GM21576 (cell line): ENCODE data around the gene MTA1.

Experiments used
- ATAC-seq: cut with Tn5 transposase; IDR thresholded peaks from one replicate; pipeline ENCODE4 v1.9.1; 2021; ENCODE audit warnings: mild to moderate bottlenecking, moderate library complexity; ENCODE audit not compliant: unreplicated experiment

MTA1 gene

DNA sequence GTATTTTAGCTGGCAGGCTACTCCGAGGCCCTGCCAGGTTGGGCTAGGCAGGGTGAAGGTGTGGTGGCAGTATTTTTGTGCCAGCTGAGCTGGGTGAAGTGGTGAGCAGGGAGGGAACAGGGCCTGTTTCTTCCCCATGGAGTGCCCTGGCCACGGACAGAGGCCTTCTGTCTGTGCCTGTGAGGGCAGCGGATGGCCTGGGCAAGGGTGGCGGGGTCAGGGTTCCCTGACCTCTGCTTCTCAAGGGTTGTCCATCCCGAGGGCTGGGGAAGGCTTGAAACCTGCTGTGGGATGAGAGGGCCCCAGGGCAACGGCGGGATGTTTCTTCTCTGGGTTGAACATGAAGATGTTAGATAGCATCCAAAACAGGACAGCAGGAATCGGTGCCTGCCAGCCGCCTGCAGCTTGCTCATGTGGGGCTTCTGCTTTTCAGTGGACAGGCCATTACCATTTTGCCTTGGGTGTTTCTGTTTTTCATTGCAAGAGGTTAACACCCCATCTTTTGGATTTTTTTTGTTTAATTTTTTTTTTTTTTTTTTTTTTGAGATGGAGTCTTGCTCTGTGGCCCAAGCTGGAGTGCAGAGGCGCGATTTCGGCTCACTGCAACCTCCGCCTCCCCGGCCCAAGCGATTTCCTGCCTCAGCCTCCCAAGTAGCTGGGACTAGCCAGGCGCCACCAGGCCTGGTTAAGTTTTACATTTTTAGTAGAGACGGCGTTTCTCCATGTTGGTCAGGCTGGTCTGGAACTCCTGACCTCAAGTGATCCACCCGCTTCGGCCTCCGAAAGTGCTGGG, 3.3 kb downstream of the MTA1 start:
- no peak for ATAC-seq

GRCh38 chr14:105423488-105424195, 4.0 kb downstream of the MTA1 start:
- ATAC-seq = no peak

DNA sequence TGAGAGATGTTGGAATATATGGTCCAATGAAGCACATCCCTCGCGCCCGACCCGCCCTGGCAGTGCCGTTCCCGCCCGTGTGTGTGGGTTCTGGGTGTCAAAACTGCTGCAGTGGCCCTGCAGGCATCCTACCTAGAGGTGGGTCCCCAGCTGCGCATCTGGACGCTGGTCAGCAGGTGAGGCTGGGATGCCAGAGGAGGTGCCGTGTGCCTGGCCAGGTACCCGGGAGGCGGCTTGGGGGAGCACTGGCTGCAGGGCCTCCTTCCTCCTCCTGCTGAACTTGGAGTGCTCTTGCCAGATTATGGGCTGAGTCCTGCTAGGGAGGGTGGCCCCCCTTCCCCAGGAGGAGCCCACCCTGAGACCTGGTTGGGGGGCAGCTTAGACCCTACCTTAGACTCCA, 5.2 kb downstream of the MTA1 start:
- no peak for ATAC-seq

GRCh38 chr14:105425823-105426247, 6.2 kb downstream of the MTA1 start:
- no peak for ATAC-seq

- no peak for ATAC-seq
These were observed 6.9 kb downstream of the MTA1 start for GRCh38 chr14:105426416-105427130.

GRCh38 chr14:105427412-105427811, 7.8 kb downstream of the MTA1 start:
- no peak for ATAC-seq

GRCh38 chr14:105427936-105428485, 8.4 kb downstream of the MTA1 start:
- ATAC-seq = no peak

GRCh38 chr14:105430042-105430441, 10.4 kb downstream of the MTA1 start:
- no peak for ATAC-seq

GRCh38 chr14:105430565-105430964, 10.9 kb downstream of the MTA1 start:
- ATAC-seq = no peak

DNA sequence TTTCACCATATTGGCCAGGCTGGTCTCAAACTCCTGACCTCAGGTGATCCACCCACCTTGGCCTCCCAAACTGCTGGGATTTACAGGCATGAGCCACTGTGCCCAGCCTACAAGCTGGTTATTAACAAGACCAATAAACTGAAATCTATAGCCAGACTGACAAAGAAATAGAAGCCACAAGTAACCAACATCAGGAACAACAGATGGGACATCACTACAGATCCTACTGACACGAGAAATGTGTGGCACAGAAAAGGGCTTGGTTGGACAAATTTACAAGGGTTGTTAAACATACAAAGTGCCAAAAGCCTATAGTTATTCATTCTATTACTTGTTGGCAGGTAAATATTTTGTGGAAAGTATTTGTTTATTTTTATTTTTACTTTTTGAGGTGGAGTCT, 11.6 kb downstream of the MTA1 start:
- no peak for ATAC-seq

GRCh38 chr14:105432657-105433056, 13.0 kb downstream of the MTA1 start:
- ATAC-seq = no peak

DNA sequence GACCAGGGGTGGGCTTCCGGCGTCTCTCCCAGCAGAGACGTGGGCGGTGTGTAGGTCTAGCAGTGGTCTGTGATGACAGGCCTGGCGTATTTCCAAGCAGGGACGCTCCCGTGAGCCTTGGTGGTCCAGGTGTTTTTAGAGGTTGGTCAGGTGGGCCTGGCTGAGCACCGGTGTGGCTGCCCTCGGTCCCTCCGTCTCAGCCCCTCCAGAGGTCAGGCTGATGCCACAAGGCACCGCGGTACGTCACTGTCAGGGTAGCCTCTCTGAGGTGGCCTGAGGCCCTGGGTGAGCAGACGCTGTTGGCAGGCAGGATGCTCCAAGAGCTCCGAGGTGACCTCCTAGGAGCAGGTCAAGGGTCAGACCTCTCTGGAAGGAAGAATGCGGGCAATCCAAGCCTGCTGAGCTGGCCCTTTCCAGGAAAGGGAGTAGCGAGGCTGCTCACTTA, 13.6 kb downstream of the MTA1 start:
- no peak for ATAC-seq

- no peak for ATAC-seq
These were observed 16.8 kb downstream of the MTA1 start for GRCh38 chr14:105436402-105436801.

GRCh38 chr14:105436891-105437722, 17.5 kb downstream of the MTA1 start:
- ATAC-seq = no peak

- no peak for ATAC-seq
These were observed 18.3 kb downstream of the MTA1 start for GRCh38 chr14:105437723-105438500.

GRCh38 chr14:105439179-105439578, 19.6 kb downstream of the MTA1 start:
- no peak for ATAC-seq

DNA sequence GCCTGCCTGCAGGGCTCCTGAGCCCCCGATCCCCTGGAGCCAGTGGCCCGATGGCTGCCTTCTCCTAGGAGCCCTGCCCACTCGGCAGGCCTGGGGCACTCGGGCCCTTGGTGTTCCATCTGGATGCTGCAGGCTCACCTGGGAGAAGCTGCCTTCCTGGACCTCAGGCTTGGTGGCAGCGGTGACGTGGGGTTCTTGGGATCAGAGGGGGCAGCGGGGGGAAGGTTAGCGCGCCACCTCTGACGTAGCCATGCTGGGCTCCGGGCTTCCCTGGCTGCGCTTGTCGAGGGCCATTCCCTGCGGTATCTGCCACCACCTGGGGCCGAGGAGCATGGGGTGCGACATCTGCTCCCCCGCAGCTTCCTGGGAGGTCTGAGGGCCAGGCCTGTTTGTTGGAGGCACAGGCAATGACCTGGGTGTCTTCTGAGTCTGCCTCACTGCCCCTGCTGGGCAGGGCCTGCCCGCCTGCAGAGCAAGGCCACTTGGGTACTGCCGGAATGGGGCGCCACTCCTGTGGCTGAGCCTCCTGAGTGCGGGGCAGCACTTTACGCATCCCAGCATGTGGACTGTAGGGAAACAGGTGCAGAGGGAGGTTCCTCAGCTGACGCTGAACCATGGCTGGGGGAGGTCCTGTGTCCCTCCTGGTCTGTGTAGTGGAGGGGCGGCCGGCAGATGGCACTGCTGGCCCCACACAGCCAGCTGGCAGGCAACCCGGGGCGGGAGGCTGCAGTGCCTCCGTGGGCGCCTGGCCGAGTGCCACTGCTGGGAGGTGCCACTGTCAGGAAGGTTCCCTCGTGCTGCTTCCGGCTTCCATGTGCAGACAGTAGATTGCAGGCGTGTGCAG, 20.3 kb downstream of the MTA1 start:
- no peak for ATAC-seq

- no peak for ATAC-seq
These were observed 20.9 kb downstream of the MTA1 start for GRCh38 chr14:105440554-105440900.

DNA sequence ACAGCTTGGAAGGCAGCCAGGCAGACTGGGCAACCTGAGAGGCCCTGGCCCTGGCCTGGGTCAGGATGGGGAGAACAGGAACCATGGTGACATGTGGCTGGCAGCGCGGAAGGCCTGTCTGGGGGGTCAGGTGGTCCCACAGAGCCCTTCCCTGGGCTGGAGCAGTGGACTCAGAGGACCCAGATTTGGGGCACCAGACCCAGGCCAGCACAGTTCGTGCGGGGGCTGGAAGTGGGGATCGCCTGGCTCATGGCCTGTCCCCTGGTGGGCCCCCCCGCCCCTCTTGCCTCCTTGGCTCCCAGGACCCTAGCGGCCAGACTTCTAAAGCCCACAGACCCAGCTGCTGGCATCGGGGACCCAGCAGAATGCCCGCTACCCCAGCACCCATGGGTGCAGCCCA, 21.4 kb downstream of the MTA1 start:
- no peak for ATAC-seq
